Fibroblast of lung (primary cell): ENCODE data around the gene SUGP1. TPM values are rescaled to one million over a fixed set of nuclear protein-coding genes. Genes with fewer than 3 reads are reported as not detected.
A peak's percentile ranks its signal among the peaks of the same experiment; 100 is the strongest.

Experiments used
- DNase-seq, 2 donors: peaks; one replicate each; pipeline versions ENCODE4 v3.0.0 to v3.0.0-alpha.2; 2010; ENCODE audit warnings: low read depth in 2 of 2
- H2AFZ ChIP-seq: 2 replicates; pipeline ENCODE4 v1.5.1; 2012; ENCODE audit warnings: low read length, control low read depth, inconsistent platforms
- H3K27ac ChIP-seq: 2 replicates; pipeline ENCODE4 v1.5.1; 2011; ENCODE audit warnings: low read length, control low read depth; ENCODE audit not compliant: insufficient read depth
- H3K27me3 ChIP-seq: 2 replicates; pipeline ENCODE4 v1.5.1; 2011; ENCODE audit warnings: mild to moderate bottlenecking, low read length; ENCODE audit not compliant: control insufficient read depth, insufficient read depth
- H3K36me3 ChIP-seq: 2 replicates; pipeline ENCODE4 v1.5.1; 2011; ENCODE audit warnings: low read length; ENCODE audit not compliant: control insufficient read depth, insufficient read depth
- H3K4me1 ChIP-seq: 2 replicates; pipeline ENCODE4 v1.5.1; 2011; ENCODE audit warnings: low read length; ENCODE audit not compliant: control insufficient read depth, insufficient read depth; ENCODE audit errors: extremely low read depth
- H3K4me2 ChIP-seq: 2 replicates; pipeline ENCODE4 v1.5.1; 2011; ENCODE audit warnings: low read length, control low read depth; ENCODE audit not compliant: insufficient read depth; ENCODE audit errors: extremely low read depth
- H3K4me3 ChIP-seq, 4 experiments: fragments of 200-600 bp in 1 of 4; sonication (generic) in 1 of 4; replicated peaks in 1 of 4; 2 replicates each; pipeline ENCODE4 v1.5.1; 2011 to 2016; ENCODE audit warnings: low read length in 4 of 4, low read depth in 3 of 4, mild to moderate bottlenecking in 3 of 4, control low read depth in 2 of 4, inconsistent platforms in 1 of 4, mixed read lengths in 1 of 4; ENCODE audit not compliant: insufficient read depth in 1 of 4; ENCODE audit errors: control extremely low read depth in 1 of 4
- H3K79me2 ChIP-seq: 2 replicates; pipeline ENCODE4 v1.5.1; 2012; ENCODE audit warnings: mild to moderate bottlenecking, low read length, inconsistent platforms; ENCODE audit not compliant: control insufficient read depth, insufficient read depth
- H3K9ac ChIP-seq: 2 replicates; pipeline ENCODE4 v1.5.1; 2011; ENCODE audit warnings: mild to moderate bottlenecking, low read length, control low read depth; ENCODE audit not compliant: insufficient read depth
- H3K9me3 ChIP-seq: 2 replicates; pipeline ENCODE4 v1.5.1; 2012; ENCODE audit warnings: low read depth, low read length; ENCODE audit not compliant: control insufficient read depth, insufficient read depth
- H4K20me1 ChIP-seq: 2 replicates; pipeline ENCODE4 v1.5.1; 2011; ENCODE audit warnings: low read length; ENCODE audit not compliant: control insufficient read depth, insufficient read depth; ENCODE audit errors: extremely low read depth
- CTCF ChIP-seq, 2 donors: IDR thresholded peaks in 1 of 2; conservative IDR thresholded peaks in 1 of 2; 1 replicate in 1 of 2; 2 replicates in 1 of 2; pipeline ENCODE4 v1.5.1; 2011 to 2012; ENCODE audit warnings: low read length in 2 of 2, control low read depth in 1 of 2, inconsistent platforms in 1 of 2, low read depth in 1 of 2, mild to moderate bottlenecking in 1 of 2
- EZH2 ChIP-seq: IDR thresholded peaks from 2 replicates; pipeline ENCODE4 v1.5.1; 2012; ENCODE audit warnings: low read length, control low read depth, mild to moderate bottlenecking; ENCODE audit errors: missing control alignments
- polyA plus RNA-seq, 2 donors: library from polyadenylated mRNA; depleted of rRNA in 1 of 2; stranded (reverse) in 1 of 2; unstranded in 1 of 2; fragments of >200 nt; gene quantifications; 2 replicates each; pipeline ENCODE4 v1.2.1, GENCODE V29; 2011 to 2012; ENCODE audit warnings: missing spikeins in 1 of 2
- total RNA-seq: library from RNA; depleted of rRNA; stranded (reverse); fragments of >200 nt; gene quantifications from 2 replicates; pipeline ENCODE4 v1.2.1, GENCODE V29; 2014

Gene SUGP1
- total and polyA plus RNA-seq, 2 donors (not counting 1 experiment from before 2014, with no cell fraction given), result 17.3 to 27.7 TPM

DNA sequence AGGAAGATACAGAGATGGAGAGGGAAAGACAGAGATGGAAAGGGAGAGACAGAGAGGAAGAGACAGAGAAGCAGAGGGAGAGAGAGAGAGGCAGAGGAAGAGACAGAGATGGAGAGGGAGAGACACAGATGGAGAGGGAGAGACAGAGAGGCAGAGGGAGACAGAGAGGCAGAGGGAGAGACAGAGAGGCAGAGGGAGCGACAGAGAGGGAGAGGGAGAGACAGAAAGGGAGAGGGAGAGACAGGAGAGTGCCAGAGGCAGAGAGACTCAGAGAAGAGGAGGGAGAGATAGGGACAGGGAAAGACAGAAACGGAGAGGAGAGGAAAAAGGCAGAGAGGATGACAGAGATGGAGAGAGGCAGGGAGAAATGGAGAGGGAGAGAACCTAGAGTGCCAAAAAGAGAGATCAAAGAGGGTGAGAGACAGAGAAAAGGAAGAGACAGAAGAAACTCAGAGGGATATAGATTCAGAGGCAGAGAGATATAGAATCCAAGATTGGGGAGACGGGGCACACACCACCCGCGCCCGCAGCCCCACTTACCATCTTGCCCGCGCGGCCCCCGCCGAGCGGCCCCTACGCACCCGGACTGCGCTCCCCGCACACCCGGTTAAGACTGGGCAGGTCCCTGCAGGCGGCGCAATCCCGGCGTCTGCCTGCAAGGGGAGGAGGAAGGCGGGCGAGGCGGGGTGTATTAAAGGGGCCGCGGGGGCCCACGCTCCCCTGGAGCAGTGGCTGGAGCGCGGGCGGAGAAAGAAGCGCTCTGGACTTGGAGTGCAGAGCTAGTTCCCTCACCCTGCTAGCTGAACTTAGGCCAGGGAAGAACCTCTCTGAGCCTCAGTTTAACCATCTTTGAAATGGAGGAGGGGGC, 57.9 kb downstream of the SUGP1 start:
- Histone ChIP-seq H3K4me3 (no peak overlapping the region), H3K9me3 (no peaks in the 10 kb centered on the region), H3K27me3 (peaks cover 22% of the 10 kb centered on the region), H4K20me1 (no peaks in the 10 kb centered on the region), H3K79me2 (no peaks in the 10 kb centered on the region), H3K4me1 (no peaks in the 10 kb centered on the region), H3K4me2 (no peak overlapping the region), H3K9ac (no peak overlapping the region), H3K27ac (no peak overlapping the region), H2AFZ (no peak overlapping the region), H3K36me3 (no peaks in the 10 kb centered on the region)
- no peak for DNase-seq
- TF ChIP-seq CTCF (conservative IDR thresholded peaks at IDR 0.05 in 1 of 2, IDR thresholded peaks at IDR 0.05 in 1 of 2; ENCODE audit: low read depth in 1 of 2, low read length in 2 of 2), result no peak
- TF ChIP-seq EZH2, result peak; percentile 92

DNA sequence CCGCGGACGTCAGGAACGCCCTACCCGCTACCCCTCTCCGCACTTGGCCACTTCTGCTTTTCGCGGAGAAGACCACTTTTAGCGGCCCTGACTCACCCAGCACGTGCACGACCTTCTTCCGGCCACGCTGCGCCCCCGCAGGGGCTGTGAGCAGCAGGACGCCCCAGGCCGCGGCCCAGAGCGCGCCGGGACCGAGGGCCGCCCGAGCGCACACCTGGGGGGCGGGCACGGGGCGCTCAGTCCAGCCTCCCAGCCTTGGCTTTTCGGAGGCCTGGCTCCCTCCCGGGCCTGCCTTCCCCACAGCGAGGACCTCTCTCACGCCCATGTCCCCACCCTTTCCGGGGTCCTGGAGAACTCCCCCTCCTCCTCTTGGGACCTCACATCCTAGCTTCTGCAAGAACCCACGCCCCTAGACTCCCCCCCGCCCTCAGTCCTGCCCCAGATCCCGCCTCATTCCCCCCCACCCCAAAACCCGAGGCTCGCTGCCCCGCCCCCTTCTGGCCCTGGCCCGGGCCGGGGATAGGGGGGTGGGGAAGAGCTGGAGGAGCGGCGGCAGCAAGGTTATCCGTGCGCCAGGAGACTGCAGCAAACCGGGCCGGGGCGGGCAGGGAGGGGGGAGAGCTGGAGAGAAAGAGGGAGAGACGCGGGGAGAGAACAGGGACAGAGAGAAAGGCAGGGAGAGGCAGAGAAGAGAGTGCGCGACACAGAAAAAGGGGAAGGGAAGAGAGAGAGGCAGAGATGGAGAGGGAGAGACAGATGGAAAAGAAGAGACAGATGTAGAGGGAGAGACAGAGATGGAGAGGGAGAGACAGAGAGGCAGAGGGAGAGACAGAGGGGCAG, 58.7 kb downstream of the SUGP1 start:
- H3K27ac ChIP-seq, result no peak overlapping the region
- no peak overlapping the region for H2AFZ ChIP-seq
- no peak overlapping the region for H3K4me3 ChIP-seq
- no peaks in the 10 kb centered on the region for H3K79me2 ChIP-seq
- H3K9ac ChIP-seq, result no peak overlapping the region
- no peaks in the 10 kb centered on the region for H3K36me3 ChIP-seq
- no peak overlapping the region for H3K4me2 ChIP-seq
- H3K9me3 ChIP-seq, result no peaks in the 10 kb centered on the region
- H4K20me1 ChIP-seq, result no peaks in the 10 kb centered on the region
- no peak for TF ChIP-seq EZH2
- no peak for TF ChIP-seq CTCF (conservative IDR thresholded peaks at IDR 0.05 in 1 of 2, IDR thresholded peaks at IDR 0.05 in 1 of 2; ENCODE audit: low read depth in 1 of 2, low read length in 2 of 2)
- peaks cover 22% of the 10 kb centered on the region for H3K27me3 ChIP-seq
- no peak for DNase-seq
- H3K4me1 ChIP-seq, result no peaks in the 10 kb centered on the region

DNA sequence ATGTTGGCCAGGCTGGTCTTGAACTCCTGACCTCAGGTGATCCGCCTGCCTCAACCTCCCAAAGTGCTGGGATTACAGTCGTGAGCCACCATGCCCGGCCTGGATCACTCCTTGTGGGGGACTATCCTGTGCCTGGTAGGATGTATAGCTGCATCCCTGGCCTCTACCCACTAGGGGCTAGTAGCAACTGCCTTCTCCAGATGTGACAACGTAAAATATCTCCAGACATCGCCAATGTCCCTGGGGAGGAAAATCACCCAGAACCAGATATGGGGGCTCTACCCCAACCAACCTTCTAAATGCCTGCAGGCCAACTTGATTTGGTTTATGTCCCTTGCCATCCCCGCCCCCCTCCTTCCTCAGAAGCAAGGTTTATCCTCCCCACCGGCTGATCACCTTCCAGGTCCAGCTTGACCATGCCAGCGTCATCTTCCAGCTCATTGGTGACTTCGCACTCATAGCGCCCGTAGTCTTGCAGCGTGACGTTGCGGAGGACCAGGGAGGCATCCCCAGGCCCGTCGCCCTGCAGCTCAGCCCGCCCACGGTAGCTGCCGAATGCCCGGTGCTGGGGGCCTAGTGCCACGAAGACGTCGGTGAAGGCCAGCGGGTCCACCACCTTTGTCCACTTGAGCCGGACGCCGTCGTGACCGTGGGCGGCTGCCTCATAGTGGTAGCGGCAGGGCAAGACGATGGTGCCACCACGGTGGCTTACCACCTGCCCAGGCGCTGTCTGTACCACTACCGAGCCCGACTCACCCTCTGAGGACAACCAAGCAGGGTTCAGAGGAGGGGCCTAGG, 59.7 kb downstream of the SUGP1 start:
- Histone ChIP-seq H3K27me3 (peaks cover 29% of the 10 kb centered on the region), H4K20me1 (no peaks in the 10 kb centered on the region), H3K36me3 (no peaks in the 10 kb centered on the region), H3K4me1 (no peaks in the 10 kb centered on the region), H3K27ac (no peak overlapping the region), H3K9ac (no peak overlapping the region), H3K79me2 (no peaks in the 10 kb centered on the region), H3K4me3 (no peak overlapping the region), H2AFZ (no peak overlapping the region), H3K9me3 (no peaks in the 10 kb centered on the region), H3K4me2 (no peak overlapping the region)
- no peak for TF ChIP-seq CTCF (conservative IDR thresholded peaks at IDR 0.05 in 1 of 2, IDR thresholded peaks at IDR 0.05 in 1 of 2; ENCODE audit: low read depth in 1 of 2, low read length in 2 of 2)
- TF ChIP-seq EZH2, result no peak
- no peak for DNase-seq
